ENCODE data around the gene ALOXE3. TPM values are rescaled to one million over a fixed set of nuclear protein-coding genes. Genes with fewer than 3 reads are reported as not detected.

The ALOXE3 gene
- total RNA-seq, 2 experiments from 2014 or later = 0.09 TPM; not detected in 1

- ChIA-PET POLR2A (no interaction called here), CTCF (interaction anchor here (2.6 kb wide), 1 partner anchor 12 kb away, joined by 16 read pairs; no protein-coding TSS in a partner anchor)
- H3K36me3 Mint-ChIP-seq (ENCODE audit: low read depth) = no peaks in the 10 kb centered on the region
- no peaks in the 10 kb centered on the region for H3K27me3 Mint-ChIP-seq
- H3K4me3 Mint-ChIP-seq = no peak overlapping the region
- intact Hi-C loops (cut with micrococcal nuclease) = no loop called here
- ATAC-seq (no peak), DNase-seq (no peak)
- H3K9me3 Mint-ChIP-seq = no peaks in the 10 kb centered on the region
- TF ChIP-seq, protein P1, sequence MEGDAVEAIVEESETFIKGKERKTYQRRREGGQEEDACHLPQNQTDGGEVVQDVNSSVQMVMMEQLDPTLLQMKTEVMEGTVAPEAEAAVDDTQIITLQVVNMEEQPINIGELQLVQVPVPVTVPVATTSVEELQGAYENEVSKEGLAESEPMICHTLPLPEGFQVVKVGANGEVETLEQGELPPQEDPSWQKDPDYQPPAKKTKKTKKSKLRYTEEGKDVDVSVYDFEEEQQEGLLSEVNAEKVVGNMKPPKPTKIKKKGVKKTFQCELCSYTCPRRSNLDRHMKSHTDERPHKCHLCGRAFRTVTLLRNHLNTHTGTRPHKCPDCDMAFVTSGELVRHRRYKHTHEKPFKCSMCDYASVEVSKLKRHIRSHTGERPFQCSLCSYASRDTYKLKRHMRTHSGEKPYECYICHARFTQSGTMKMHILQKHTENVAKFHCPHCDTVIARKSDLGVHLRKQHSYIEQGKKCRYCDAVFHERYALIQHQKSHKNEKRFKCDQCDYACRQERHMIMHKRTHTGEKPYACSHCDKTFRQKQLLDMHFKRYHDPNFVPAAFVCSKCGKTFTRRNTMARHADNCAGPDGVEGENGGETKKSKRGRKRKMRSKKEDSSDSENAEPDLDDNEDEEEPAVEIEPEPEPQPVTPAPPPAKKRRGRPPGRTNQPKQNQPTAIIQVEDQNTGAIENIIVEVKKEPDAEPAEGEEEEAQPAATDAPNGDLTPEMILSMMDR (IDR thresholded peaks at IDR 0.05) = no peak
- no peaks in the 10 kb centered on the region for H3K4me1 Mint-ChIP-seq (ENCODE audit: low read depth)
- H3K27ac Mint-ChIP-seq = no peak overlapping the region
Measured at GRCh38 chr17:8048736-8049135, 69.6 kb downstream of the ALOXE3 start.

- DNase-seq = no peak
- H3K4me1 Mint-ChIP-seq (ENCODE audit: low read depth) = no peaks in the 10 kb centered on the region
- H3K4me3 Mint-ChIP-seq = no peak overlapping the region
- ChIA-PET POLR2A (interaction anchor here (0.6 to 1.5 kb wide), 2 partner anchors 9 to 34 kb away, joined by 3 read pairs; no protein-coding TSS in a partner anchor), CTCF (interaction anchor here (0.9 to 2.6 kb wide), 2 partner anchors 12 to 26 kb away, joined by 3 to 16 read pairs; no protein-coding TSS in a partner anchor)
- ATAC-seq = no peak
- no peaks in the 10 kb centered on the region for H3K27me3 Mint-ChIP-seq
- TF ChIP-seq, protein P1 (IDR thresholded peaks at IDR 0.05) = no peak
- no peaks in the 10 kb centered on the region for H3K36me3 Mint-ChIP-seq (ENCODE audit: low read depth)
- intact Hi-C loops (cut with micrococcal nuclease) = no loop called here
- H3K27ac Mint-ChIP-seq = no peak overlapping the region
- no peaks in the 10 kb centered on the region for H3K9me3 Mint-ChIP-seq
Measured at GRCh38 chr17:8048236-8048635, 70.1 kb downstream of the ALOXE3 start.

DNA sequence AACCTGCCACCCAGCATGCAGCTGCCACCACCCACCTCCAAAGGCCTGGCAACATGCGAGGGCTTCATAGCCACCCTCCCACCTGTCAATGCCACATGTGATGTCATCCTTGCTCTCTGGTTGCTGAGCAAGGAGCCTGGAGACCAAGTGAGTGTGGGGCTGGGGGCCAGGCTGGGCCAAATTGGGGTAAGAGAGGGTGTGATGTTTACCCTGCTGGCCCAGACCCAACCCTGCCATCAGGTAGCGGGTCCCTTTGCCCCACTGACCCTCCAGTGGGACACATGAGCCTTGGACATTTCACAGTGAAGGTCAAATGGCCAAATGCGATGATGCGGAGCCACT is 70.6 kb downstream of the ALOXE3 start:
- H3K4me3 Mint-ChIP-seq = no peak overlapping the region
- H3K36me3 Mint-ChIP-seq (ENCODE audit: low read depth) = no peaks in the 10 kb centered on the region
- no peak overlapping the region for H3K27ac Mint-ChIP-seq
- no peaks in the 10 kb centered on the region for H3K27me3 Mint-ChIP-seq
- H3K9me3 Mint-ChIP-seq = no peaks in the 10 kb centered on the region
- ChIA-PET CTCF (interaction anchor here (0.9 to 2.6 kb wide), 3 partner anchors 10 to 26 kb away, joined by 3 to 16 read pairs (median 5); no protein-coding TSS in a partner anchor), POLR2A (interaction anchor here (0.6 to 1.5 kb wide), 2 partner anchors 10 to 33 kb away, joined by 3 read pairs; no protein-coding TSS in a partner anchor)
- no peak for DNase-seq
- TF ChIP-seq, protein P1 (IDR thresholded peaks at IDR 0.05) = no peak
- H3K4me1 Mint-ChIP-seq (ENCODE audit: low read depth) = no peaks in the 10 kb centered on the region
- intact Hi-C loops (cut with micrococcal nuclease) = no loop called here
- no peak for ATAC-seq

- CTCF ChIA-PET = interaction anchor here (0.9 to 2.6 kb wide), 4 partner anchors 10 to 30 kb away, joined by 3 to 16 read pairs (median 6); no protein-coding TSS in a partner anchor
- no peaks in the 10 kb centered on the region for H3K36me3 Mint-ChIP-seq (ENCODE audit: low read depth)
Measured at GRCh38 chr17:8046929-8047768, 71.2 kb downstream of the ALOXE3 start.

More at GRCh38 chr17:8046929-8047768, 71.2 kb downstream of the ALOXE3 start:
- Mint-ChIP-seq H3K27ac (no peak overlapping the region), H3K4me1 (ENCODE audit: low read depth) (no peaks in the 10 kb centered on the region), H3K4me3 (no peak overlapping the region), H3K27me3 (peaks cover 2% of the 10 kb centered on the region), H3K9me3 (no peaks in the 10 kb centered on the region)
- no peak for ATAC-seq
- TF ChIP-seq, protein P1 (IDR thresholded peaks at IDR 0.05) = no peak
- DNase-seq = no peak
- POLR2A ChIA-PET = interaction anchor here (1.5 kb wide), 1 partner anchor 10 kb away, joined by 3 read pairs; no protein-coding TSS in a partner anchor
- intact Hi-C loops (cut with micrococcal nuclease) = no loop called here
